Measurements from ENCODE around the gene CRIP1.

CRIP1 gene

GRCh38 chr14:105447651-105448640, 38.7 kb upstream of the CRIP1 start:
- no peaks in the 10 kb centered on the region for H3K9me3 Mint-ChIP-seq
- H3K4me1 Mint-ChIP-seq = peaks cover 20% of the 10 kb centered on the region
- DNase-seq = no peak
- peak; percentile 6 for ATAC-seq
- H3K4me3 Mint-ChIP-seq = no peak overlapping the region
- H3K27me3 Mint-ChIP-seq = no peaks in the 10 kb centered on the region
- H3K27ac Mint-ChIP-seq = no peak overlapping the region

- no peak overlapping the region for H3K27ac Mint-ChIP-seq
- no peaks in the 10 kb centered on the region for H3K27me3 Mint-ChIP-seq
- H3K4me1 Mint-ChIP-seq = peaks cover 24% of the 10 kb centered on the region
- H3K9me3 Mint-ChIP-seq = no peaks in the 10 kb centered on the region
- H3K4me3 Mint-ChIP-seq = no peak overlapping the region
- ATAC-seq = peak; percentile 74
- peak; percentile 52 to 61 for DNase-seq
Observed at GRCh38 chr14:105448706-105449111, 38.0 kb upstream of the CRIP1 start.

GRCh38 chr14:105449276-105450122, 37.2 kb upstream of the CRIP1 start:
- Mint-ChIP-seq H3K27ac (no peak overlapping the region), H3K27me3 (no peaks in the 10 kb centered on the region), H3K9me3 (no peaks in the 10 kb centered on the region), H3K4me3 (no peak overlapping the region), H3K4me1 (peaks cover 30% of the 10 kb centered on the region)
- ATAC-seq = peak; percentile 33
- no peak for DNase-seq

GRCh38 chr14:105450123-105450505, 36.6 kb upstream of the CRIP1 start:
- no peaks in the 10 kb centered on the region for H3K9me3 Mint-ChIP-seq
- H3K27ac Mint-ChIP-seq = no peak overlapping the region
- DNase-seq (no peak), ATAC-seq (no peak)
- H3K4me3 Mint-ChIP-seq = no peak overlapping the region
- H3K27me3 Mint-ChIP-seq = no peaks in the 10 kb centered on the region
- H3K4me1 Mint-ChIP-seq = peaks cover 30% of the 10 kb centered on the region

GRCh38 chr14:105450864-105451720, 35.6 kb upstream of the CRIP1 start:
- H3K27me3 Mint-ChIP-seq = no peaks in the 10 kb centered on the region
- ATAC-seq (no peak), DNase-seq (no peak)
- no peak overlapping the region for H3K27ac Mint-ChIP-seq
- no peaks in the 10 kb centered on the region for H3K9me3 Mint-ChIP-seq
- H3K4me3 Mint-ChIP-seq = no peak overlapping the region
- H3K4me1 Mint-ChIP-seq = peaks cover 30% of the 10 kb centered on the region

GRCh38 chr14:105452963-105453362, 33.7 kb upstream of the CRIP1 start:
- no peak for ATAC-seq
- Mint-ChIP-seq H3K27me3 (no peaks in the 10 kb centered on the region), H3K27ac (peak overlapping the region; percentile 40 to 88), H3K9me3 (no peaks in the 10 kb centered on the region), H3K4me1 (peaks cover 19% of the 10 kb centered on the region), H3K4me3 (no peak overlapping the region)
- no peak for DNase-seq

- peak; percentile 2 for ATAC-seq
- H3K4me3 Mint-ChIP-seq = no peak overlapping the region
- H3K9me3 Mint-ChIP-seq = no peaks in the 10 kb centered on the region
- DNase-seq = no peak
- no peak overlapping the region for H3K27ac Mint-ChIP-seq
- H3K4me1 Mint-ChIP-seq = peaks cover 17% of the 10 kb centered on the region
- H3K27me3 Mint-ChIP-seq = no peaks in the 10 kb centered on the region
Observed at GRCh38 chr14:105453847-105454246, 32.8 kb upstream of the CRIP1 start.

- no peaks in the 10 kb centered on the region for H3K9me3 Mint-ChIP-seq
- peak overlapping the region in 1 of 2 donors; percentile 8 for H3K27ac Mint-ChIP-seq
- H3K27me3 Mint-ChIP-seq = no peaks in the 10 kb centered on the region
- DNase-seq = no peak
- ATAC-seq = no peak
- H3K4me1 Mint-ChIP-seq = peaks cover 17% of the 10 kb centered on the region
- no peak overlapping the region for H3K4me3 Mint-ChIP-seq
Observed at GRCh38 chr14:105455086-105455640, 31.5 kb upstream of the CRIP1 start.

GRCh38 chr14:105455766-105456660, 30.7 kb upstream of the CRIP1 start:
- no peak for DNase-seq
- H3K4me3 Mint-ChIP-seq = no peak overlapping the region
- H3K27me3 Mint-ChIP-seq = no peaks in the 10 kb centered on the region
- peaks cover 17% of the 10 kb centered on the region for H3K4me1 Mint-ChIP-seq
- no peaks in the 10 kb centered on the region for H3K9me3 Mint-ChIP-seq
- ATAC-seq = no peak
- peak overlapping the region in 1 of 2 donors; percentile 48 for H3K27ac Mint-ChIP-seq

GRCh38 chr14:105456736-105457617, 29.7 kb upstream of the CRIP1 start:
- Mint-ChIP-seq H3K27ac (no peak overlapping the region), H3K9me3 (no peaks in the 10 kb centered on the region), H3K4me3 (no peak overlapping the region), H3K4me1 (peaks cover 17% of the 10 kb centered on the region), H3K27me3 (no peaks in the 10 kb centered on the region)
- no peak for ATAC-seq
- no peak for DNase-seq

- H3K27ac Mint-ChIP-seq = no peak overlapping the region
- ATAC-seq = peak; percentile 14
- no peaks in the 10 kb centered on the region for H3K27me3 Mint-ChIP-seq
- H3K4me3 Mint-ChIP-seq = no peak overlapping the region
- H3K4me1 Mint-ChIP-seq = peaks cover 10% of the 10 kb centered on the region
- DNase-seq = no peak
- no peaks in the 10 kb centered on the region for H3K9me3 Mint-ChIP-seq
Observed at GRCh38 chr14:105458010-105458409, 28.7 kb upstream of the CRIP1 start.

GRCh38 chr14:105458571-105458970, 28.1 kb upstream of the CRIP1 start:
- H3K4me3 Mint-ChIP-seq = no peak overlapping the region
- no peak overlapping the region for H3K27ac Mint-ChIP-seq
- no peaks in the 10 kb centered on the region for H3K9me3 Mint-ChIP-seq
- H3K27me3 Mint-ChIP-seq = no peaks in the 10 kb centered on the region
- DNase-seq = no peak
- ATAC-seq = no peak
- peaks cover 6% of the 10 kb centered on the region for H3K4me1 Mint-ChIP-seq

- ATAC-seq = no peak
Observed at GRCh38 chr14:105460116-105460515, 26.6 kb upstream of the CRIP1 start.

More at GRCh38 chr14:105460116-105460515, 26.6 kb upstream of the CRIP1 start:
- H3K4me1 Mint-ChIP-seq = no peaks in the 10 kb centered on the region
- no peak overlapping the region for H3K27ac Mint-ChIP-seq
- DNase-seq = no peak
- no peak overlapping the region for H3K4me3 Mint-ChIP-seq
- no peaks in the 10 kb centered on the region for H3K27me3 Mint-ChIP-seq
- H3K9me3 Mint-ChIP-seq = no peaks in the 10 kb centered on the region

Measured in stimulated activated naive CD8-positive, alpha-beta T cell treated with anti-CD3 and anti-CD28 coated beads, Interleukin-15, amount 100 ng/mL, for 72 hours (primary cell).